ENCODE measurements around the gene ARNT2.

GRCh38 chr15:80389370-80389769 lies 14.8 kb upstream of the ARNT2 start:
- no peak for TF ChIP-seq CTCF (IDR thresholded peaks at IDR 0.05)
- no peak for TF ChIP-seq POLR2A (IDR thresholded peaks at IDR 0.05)
